ENCODE measurements around the gene PCDHA6.
"Not testable (repeated sequence)": the region's sequence is repeated elsewhere in the genome, so short reads cannot be mapped to it uniquely, and the experiment has no call there.

PCDHA6 gene

GRCh38 chr5:140827704-140828361 is at the start of gene PCDHA6:
TSS of gene PCDHA6 (plus strand) at chr5:140827960. CDS start at chr5:140828092, 132 bp downstream.
- no peak for DNase-seq

- no peak for DNase-seq
Measured at GRCh38 chr5:140780512-140780911, 47.2 kb upstream of the PCDHA6 start.

- peak; percentile 31 to 32 for DNase-seq
Measured at GRCh38 chr5:140785905-140786686, 41.7 kb upstream of the PCDHA6 start, which contains the start of gene PCDHA1. TSS of gene PCDHA1 (plus strand) at chr5:140786140.

- DNase-seq, result not testable (repeated sequence)
Measured at GRCh38 chr5:140787422-140787821, 40.3 kb upstream of the PCDHA6 start.

GRCh38 chr5:140787849-140788504 is 39.8 kb upstream of the PCDHA6 start:
- not testable (repeated sequence) for DNase-seq

GRCh38 chr5:140791089-140791488 is 36.7 kb upstream of the PCDHA6 start:
- DNase-seq, result no peak

- no peak for DNase-seq
Measured at GRCh38 chr5:140794595-140795258, 33.0 kb upstream of the PCDHA6 start, which contains the start of gene PCDHA2. TSS of gene PCDHA2 (plus strand) at chr5:140794852.

GRCh38 chr5:140795259-140795641 is 32.5 kb upstream of the PCDHA6 start:
- no peak for DNase-seq

- DNase-seq, result not testable (repeated sequence)
Measured at GRCh38 chr5:140796072-140796717, 31.6 kb upstream of the PCDHA6 start.

GRCh38 chr5:140796718-140797095 is 31.1 kb upstream of the PCDHA6 start:
- DNase-seq, result no peak

- DNase-seq, result no peak
Measured at GRCh38 chr5:140800816-140801493, 26.8 kb upstream of the PCDHA6 start, which contains the start of gene PCDHA3. TSS of gene PCDHA3 (plus strand) at chr5:140801057.

- DNase-seq, result no peak
Measured at GRCh38 chr5:140801494-140801841, 26.3 kb upstream of the PCDHA6 start.

GRCh38 chr5:140802381-140802780 is 25.4 kb upstream of the PCDHA6 start:
- not testable (repeated sequence) for DNase-seq

- no peak for DNase-seq
Measured at GRCh38 chr5:140802781-140803271, 24.9 kb upstream of the PCDHA6 start.

- peak; percentile 75 to 82 for DNase-seq
Measured at GRCh38 chr5:140806834-140807775, 20.7 kb upstream of the PCDHA6 start, which contains the start of gene PCDHA4. TSS of gene PCDHA4 (plus strand) at chr5:140807068.

GRCh38 chr5:140808241-140808888 is 19.4 kb upstream of the PCDHA6 start:
- not testable (repeated sequence) for DNase-seq

GRCh38 chr5:140808889-140809291 is 18.9 kb upstream of the PCDHA6 start:
- DNase-seq, result no peak

GRCh38 chr5:140821375-140822280 is 6.1 kb upstream of the PCDHA6 start, which contains the start of gene PCDHA5:
TSS of gene PCDHA5 (plus strand) at chr5:140821613.
- DNase-seq, result no peak

- no peak for DNase-seq
Measured at GRCh38 chr5:140822281-140822629, 5.5 kb upstream of the PCDHA6 start.
